NCI-H510A treated with DMSO at 0.1 percent for 48 hours (cell line): Measurements from ENCODE around the gene AUTS2.

Experiments used
- DNase-seq: peaks from one replicate; lab custom pipeline; 2025; lab: John Stamatoyannopoulos, UW

The AUTS2 gene

GRCh38 chr7:69939317-69939716, 341.0 kb downstream of the AUTS2 start:
- DNase-seq: no peak

DNA sequence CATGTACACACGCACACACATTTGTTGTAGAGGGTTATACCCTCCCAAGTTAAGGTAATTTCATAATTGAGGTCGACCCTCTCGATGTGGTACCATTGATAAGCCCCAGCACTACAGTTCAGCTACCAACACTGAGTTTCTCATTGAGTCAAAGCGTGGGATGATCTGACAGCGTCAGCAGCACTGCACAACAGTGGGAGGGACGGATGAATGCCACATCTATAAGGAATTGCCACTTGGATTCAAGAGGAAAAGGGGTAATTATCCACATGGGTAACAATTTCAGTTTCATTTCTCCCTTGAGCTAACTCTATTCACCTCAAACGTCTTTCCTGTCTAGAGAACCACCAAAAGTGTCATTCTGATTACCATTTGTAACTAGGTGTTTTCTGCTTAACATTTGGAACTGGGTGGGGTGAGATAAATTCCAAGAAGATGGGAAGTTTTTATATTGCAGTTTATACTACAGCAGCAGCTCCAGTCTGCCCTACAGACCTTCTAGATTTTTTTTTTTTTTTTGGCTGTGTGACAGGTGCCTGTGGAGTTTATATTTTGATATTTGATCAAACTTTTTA, 342.9 kb downstream of the AUTS2 start:
- no peak for DNase-seq

GRCh38 chr7:69942573-69942972, 344.3 kb downstream of the AUTS2 start:
- DNase-seq: no peak

DNA sequence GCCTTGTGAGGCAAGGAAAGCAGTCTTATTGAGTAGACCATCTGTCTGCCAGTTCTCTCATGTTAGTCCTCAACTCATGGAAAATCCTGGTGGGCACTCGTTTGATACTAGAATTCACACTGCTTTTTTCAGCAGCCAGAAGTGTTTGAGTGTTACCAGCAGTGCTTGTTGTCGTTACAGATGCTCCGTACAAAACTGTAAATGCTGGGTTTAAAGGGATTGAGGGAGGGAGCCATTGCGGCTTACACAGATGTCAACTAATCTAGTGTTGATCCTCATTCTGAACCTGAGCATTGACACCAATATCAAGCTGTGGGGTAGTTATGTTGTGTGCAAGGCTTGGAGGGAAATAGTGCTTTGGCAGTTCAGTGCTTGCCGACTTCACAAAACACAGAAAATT, 348.6 kb downstream of the AUTS2 start:
- DNase-seq: no peak

GRCh38 chr7:69947998-69948397, 349.7 kb downstream of the AUTS2 start:
- DNase-seq: no peak

DNA sequence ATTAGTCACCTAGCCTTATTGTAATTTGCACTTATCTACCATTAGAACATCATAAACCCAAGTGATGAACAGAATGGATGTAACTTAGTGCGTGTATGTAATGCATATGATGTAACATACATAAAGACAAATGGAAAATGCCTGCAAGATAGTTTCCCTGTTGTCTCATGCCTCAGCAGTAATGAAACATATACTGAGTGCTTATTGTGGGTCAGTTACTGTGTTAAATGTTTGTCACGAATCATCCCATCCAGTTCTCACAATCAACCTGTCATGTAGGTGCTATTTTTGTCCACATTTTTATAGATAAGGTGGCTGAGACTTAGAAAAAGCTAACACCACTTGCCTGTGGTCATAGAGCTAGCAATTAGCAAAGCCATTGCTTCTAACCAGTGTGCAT, 350.8 kb downstream of the AUTS2 start:
- no peak for DNase-seq

GRCh38 chr7:69951458-69951857, 353.2 kb downstream of the AUTS2 start:
- no peak for DNase-seq

GRCh38 chr7:69953136-69954067, 355.1 kb downstream of the AUTS2 start:
- DNase-seq: no peak

GRCh38 chr7:69956541-69956940, 358.3 kb downstream of the AUTS2 start:
- no peak for DNase-seq

- no peak for DNase-seq
Measured at GRCh38 chr7:69957661-69958060, 359.4 kb downstream of the AUTS2 start.

- DNase-seq: no peak
Measured at GRCh38 chr7:69959789-69960499, 361.7 kb downstream of the AUTS2 start.

- no peak for DNase-seq
Measured at GRCh38 chr7:69961436-69961835, 363.2 kb downstream of the AUTS2 start.

DNA sequence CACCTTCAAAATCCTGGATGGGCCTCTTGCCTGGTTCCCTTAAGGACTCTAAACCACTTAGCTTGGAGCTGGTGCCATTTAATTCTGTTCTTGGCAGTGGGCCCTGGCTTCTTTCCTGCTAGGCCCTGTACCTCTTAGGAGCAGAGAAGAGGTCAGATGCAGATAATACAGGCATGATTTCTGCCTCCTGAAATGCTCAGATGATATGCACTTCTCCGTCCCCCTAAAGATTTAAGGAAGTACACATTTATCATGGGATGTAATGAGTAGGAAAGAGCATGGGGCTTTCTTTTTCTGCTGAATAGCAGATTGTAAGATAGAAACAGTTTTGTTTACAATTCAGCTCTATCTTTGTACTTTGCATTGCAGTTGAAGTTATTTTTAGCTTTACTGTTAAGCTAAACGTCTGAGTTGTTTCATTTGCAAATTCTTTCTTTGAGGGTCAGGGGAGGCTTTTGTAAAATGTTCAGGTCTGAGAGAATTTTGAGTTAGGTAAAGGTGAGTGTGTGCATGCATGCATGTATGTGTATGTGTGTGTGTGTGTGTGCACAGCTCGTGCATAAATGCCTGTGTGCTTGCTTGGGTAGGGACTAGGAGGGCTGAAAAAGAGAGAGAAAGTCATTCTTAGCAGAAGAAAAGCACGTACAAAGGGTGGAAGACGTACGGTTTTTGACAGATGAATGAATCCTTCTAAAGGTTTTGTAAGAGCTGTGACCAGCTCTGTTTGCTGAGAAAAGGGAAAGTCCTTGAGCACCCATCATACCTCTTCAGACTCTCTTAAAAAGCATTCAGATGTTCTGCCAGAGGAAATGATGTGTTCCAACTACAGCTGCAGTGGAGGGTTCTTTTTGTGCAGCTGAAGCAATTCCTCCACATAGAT, 364.2 kb downstream of the AUTS2 start:
- DNase-seq: no peak

DNA sequence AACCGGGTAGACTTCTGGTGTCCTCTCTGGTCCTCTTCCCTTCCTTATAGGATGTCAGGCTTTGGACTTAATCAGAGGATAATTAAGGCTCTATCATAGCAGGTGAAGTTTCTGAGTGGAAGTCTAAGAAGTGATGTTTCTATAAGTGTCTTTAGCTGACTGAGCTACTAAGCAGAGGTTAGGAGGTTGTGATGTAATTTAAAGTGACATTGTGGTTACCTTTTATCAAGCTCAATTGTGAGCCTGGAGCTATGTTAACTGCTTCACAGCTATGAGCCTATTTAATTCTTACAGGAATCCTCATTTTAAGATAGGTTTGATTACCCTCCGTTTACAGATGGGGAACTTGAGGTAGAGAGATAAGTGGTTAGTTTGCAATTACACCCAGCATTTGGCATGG, 365.1 kb downstream of the AUTS2 start:
- no peak for DNase-seq

- DNase-seq: no peak
Measured at GRCh38 chr7:69966766-69967591, 368.7 kb downstream of the AUTS2 start.

DNA sequence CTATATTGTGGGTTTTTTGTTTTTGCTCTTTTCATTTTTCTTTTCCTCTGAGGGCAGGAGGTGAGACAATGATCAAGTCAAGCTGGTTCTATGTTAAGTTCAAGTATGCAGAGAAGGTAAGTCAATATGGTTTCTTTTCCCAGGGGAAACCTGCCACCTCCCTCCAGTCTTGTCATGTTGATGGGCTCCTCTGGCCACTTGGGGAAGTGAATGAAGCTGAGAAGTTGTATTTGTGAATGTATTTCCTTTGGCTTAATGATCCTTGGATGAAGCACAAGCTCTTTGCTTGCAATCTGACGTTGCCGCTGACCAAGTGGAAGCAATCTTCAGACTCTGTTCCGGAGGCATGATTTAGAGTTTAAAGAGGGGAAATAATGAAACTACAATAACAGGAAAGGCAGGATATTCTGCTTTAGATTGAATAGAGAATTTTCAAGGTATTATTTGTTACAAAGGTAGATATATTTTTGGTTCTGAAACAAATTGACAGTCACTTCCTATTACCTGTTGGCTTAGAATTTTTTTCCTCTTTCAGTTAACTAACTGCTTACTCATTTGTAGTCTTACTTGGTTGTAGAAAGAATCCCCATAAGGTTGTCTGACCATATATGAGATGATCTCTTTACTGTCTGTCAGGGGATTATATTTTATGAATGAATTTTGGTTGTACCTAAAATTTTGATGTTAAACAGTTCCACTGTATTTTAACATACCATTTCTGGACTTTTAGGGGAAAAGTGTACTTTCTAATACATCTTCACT, 369.6 kb downstream of the AUTS2 start:
- DNase-seq: no peak

DNA sequence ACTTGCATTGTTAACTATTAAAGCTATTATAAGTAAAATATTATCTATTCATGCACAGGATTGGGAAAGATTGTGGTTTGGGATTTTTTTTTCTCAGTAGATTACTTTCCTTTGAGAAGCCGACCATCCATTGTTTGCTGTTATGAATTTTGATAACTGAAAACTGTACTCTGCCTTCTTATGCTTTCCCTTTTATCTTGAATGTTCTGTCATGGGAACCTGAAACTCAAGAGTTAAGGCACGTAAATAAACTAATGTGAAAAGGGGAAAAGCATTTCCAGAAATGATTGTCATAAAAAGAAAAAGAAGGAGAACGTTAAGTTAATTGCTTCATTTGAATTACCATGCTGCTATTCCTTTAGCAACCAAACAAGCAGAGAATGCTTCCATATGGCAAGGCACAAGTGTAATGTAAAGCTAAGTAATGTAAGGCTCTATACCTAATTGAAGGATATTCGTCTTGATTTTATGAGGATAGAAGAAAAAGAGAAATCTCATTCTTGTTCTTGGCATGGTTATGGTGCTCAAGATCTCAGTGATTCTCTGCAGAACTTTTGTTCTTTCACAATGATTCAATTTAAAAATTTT, 370.8 kb downstream of the AUTS2 start:
- no peak for DNase-seq

- peak; percentile 6 for DNase-seq
Measured at GRCh38 chr7:69981646-69982045, 383.4 kb downstream of the AUTS2 start.

DNA sequence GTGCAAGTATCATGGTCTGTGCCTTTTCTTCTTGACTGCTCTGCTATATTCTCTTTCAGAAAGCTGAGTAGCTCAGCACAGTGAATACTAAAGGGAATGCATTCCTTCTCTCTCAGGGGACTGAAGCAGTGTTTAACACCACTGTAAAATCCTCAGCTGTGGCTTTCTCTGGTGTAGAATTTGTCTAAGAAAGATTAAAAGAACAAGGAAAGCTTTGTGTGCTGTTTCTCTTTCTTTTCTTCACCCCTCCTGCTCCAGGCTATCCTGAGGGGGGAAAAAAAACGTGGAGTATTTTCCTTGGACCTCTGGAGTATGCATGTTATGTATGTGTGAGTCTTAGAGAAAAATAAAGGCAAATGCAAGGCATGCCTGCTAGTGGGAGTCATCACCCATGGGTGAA, 383.9 kb downstream of the AUTS2 start:
- no peak for DNase-seq

GRCh38 chr7:69989551-69989950, 391.3 kb downstream of the AUTS2 start:
- no peak for DNase-seq
